ENCODE data around the gene SETD1A. TPM values are rescaled to one million over a fixed set of nuclear protein-coding genes. Genes with fewer than 3 reads are reported as not detected.

The SETD1A gene
- total RNA-seq, 2 donors from 2014 or later, result 31.3 to 45.5 TPM

GRCh38 chr16:30996985-30997724 is 39.6 kb downstream of the SETD1A start:
- peaks cover 2% of the 10 kb centered on the region for H3K4me1 Mint-ChIP-seq
- H3K27ac Mint-ChIP-seq, result no peak overlapping the region
- H3K36me3 Mint-ChIP-seq (ENCODE audit: low read depth), result no peaks in the 10 kb centered on the region
- H3K9me3 ChIP-seq (ENCODE audit: control insufficient read depth, low read length, poor library complexity, severe bottlenecking), result no peaks in the 10 kb centered on the region
- no peaks in the 10 kb centered on the region for H3K27me3 Mint-ChIP-seq
- DNase-seq (peak; percentile 60 to 85 (median 82)), ATAC-seq (peak; percentile 99)
- peak overlapping the region; percentile 33 for H3K4me3 Mint-ChIP-seq

- H3K36me3 Mint-ChIP-seq (ENCODE audit: low read depth), result no peaks in the 10 kb centered on the region
- no peaks in the 10 kb centered on the region for H3K9me3 ChIP-seq (ENCODE audit: control insufficient read depth, low read length, poor library complexity, severe bottlenecking)
- H3K27ac Mint-ChIP-seq, result no peak overlapping the region
- H3K27me3 Mint-ChIP-seq, result no peaks in the 10 kb centered on the region
- no peak for DNase-seq
- peaks cover 2% of the 10 kb centered on the region for H3K4me1 Mint-ChIP-seq
- peak overlapping the region; percentile 33 for H3K4me3 Mint-ChIP-seq
- no peak for ATAC-seq
These were observed 40.5 kb downstream of the SETD1A start for GRCh38 chr16:30997725-30998711.

- no peaks in the 10 kb centered on the region for H3K9me3 ChIP-seq (ENCODE audit: control insufficient read depth, low read length, poor library complexity, severe bottlenecking)
- H3K27me3 Mint-ChIP-seq, result no peaks in the 10 kb centered on the region
- ATAC-seq, result no peak
- peaks cover 4% of the 10 kb centered on the region for H3K4me1 Mint-ChIP-seq
- H3K4me3 Mint-ChIP-seq, result no peak overlapping the region
- no peak overlapping the region for H3K27ac Mint-ChIP-seq
- no peaks in the 10 kb centered on the region for H3K36me3 Mint-ChIP-seq (ENCODE audit: low read depth)
- no peak for DNase-seq
These were observed 41.6 kb downstream of the SETD1A start for GRCh38 chr16:30998852-30999761.

- ATAC-seq (no peak), DNase-seq (no peak)
- peaks cover 4% of the 10 kb centered on the region for H3K4me1 Mint-ChIP-seq
- H3K36me3 Mint-ChIP-seq (ENCODE audit: low read depth), result no peaks in the 10 kb centered on the region
- no peak overlapping the region for H3K4me3 Mint-ChIP-seq
- no peaks in the 10 kb centered on the region for H3K9me3 ChIP-seq (ENCODE audit: control insufficient read depth, low read length, poor library complexity, severe bottlenecking)
- no peaks in the 10 kb centered on the region for H3K27me3 Mint-ChIP-seq
- H3K27ac Mint-ChIP-seq, result no peak overlapping the region
These were observed 43.3 kb downstream of the SETD1A start for GRCh38 chr16:31000671-31001382.

GRCh38 chr16:31001507-31002249 is 44.1 kb downstream of the SETD1A start:
- Mint-ChIP-seq H3K36me3 (ENCODE audit: low read depth) (no peaks in the 10 kb centered on the region), H3K27me3 (no peaks in the 10 kb centered on the region), H3K4me1 (peaks cover 2% of the 10 kb centered on the region), H3K27ac (no peak overlapping the region), H3K4me3 (no peak overlapping the region)
- ATAC-seq, result no peak
- DNase-seq, result no peak
- H3K9me3 ChIP-seq (ENCODE audit: control insufficient read depth, low read length, poor library complexity, severe bottlenecking), result no peaks in the 10 kb centered on the region

GRCh38 chr16:31002250-31002700 is 44.7 kb downstream of the SETD1A start:
- Mint-ChIP-seq H3K27me3 (no peaks in the 10 kb centered on the region), H3K4me3 (no peak overlapping the region), H3K36me3 (ENCODE audit: low read depth) (no peaks in the 10 kb centered on the region), H3K4me1 (peaks cover 2% of the 10 kb centered on the region), H3K27ac (no peak overlapping the region)
- DNase-seq (no peak), ATAC-seq (no peak)
- no peaks in the 10 kb centered on the region for H3K9me3 ChIP-seq (ENCODE audit: control insufficient read depth, low read length, poor library complexity, severe bottlenecking)

GRCh38 chr16:31002862-31003341 is 45.3 kb downstream of the SETD1A start:
- Mint-ChIP-seq H3K4me3 (no peak overlapping the region), H3K4me1 (peaks cover 2% of the 10 kb centered on the region), H3K36me3 (ENCODE audit: low read depth) (no peaks in the 10 kb centered on the region), H3K27me3 (no peaks in the 10 kb centered on the region), H3K27ac (peak overlapping the region; percentile 29)
- DNase-seq (no peak), ATAC-seq (no peak)
- no peaks in the 10 kb centered on the region for H3K9me3 ChIP-seq (ENCODE audit: control insufficient read depth, low read length, poor library complexity, severe bottlenecking)

GRCh38 chr16:31003744-31004143 is 46.2 kb downstream of the SETD1A start:
- no peaks in the 10 kb centered on the region for H3K27me3 Mint-ChIP-seq
- DNase-seq, result no peak
- H3K4me1 Mint-ChIP-seq, result peaks cover 2% of the 10 kb centered on the region
- H3K27ac Mint-ChIP-seq, result no peak overlapping the region
- no peaks in the 10 kb centered on the region for H3K36me3 Mint-ChIP-seq (ENCODE audit: low read depth)
- no peak overlapping the region for H3K4me3 Mint-ChIP-seq
- no peaks in the 10 kb centered on the region for H3K9me3 ChIP-seq (ENCODE audit: control insufficient read depth, low read length, poor library complexity, severe bottlenecking)
- ATAC-seq, result no peak

- H3K36me3 Mint-ChIP-seq (ENCODE audit: low read depth), result no peaks in the 10 kb centered on the region
- peaks cover 2% of the 10 kb centered on the region for H3K4me1 Mint-ChIP-seq
- no peak overlapping the region for H3K4me3 Mint-ChIP-seq
- no peak for DNase-seq
- no peak for ATAC-seq
- no peak overlapping the region for H3K27ac Mint-ChIP-seq
- H3K27me3 Mint-ChIP-seq, result peaks cover 5% of the 10 kb centered on the region
- no peaks in the 10 kb centered on the region for H3K9me3 ChIP-seq (ENCODE audit: control insufficient read depth, low read length, poor library complexity, severe bottlenecking)
These were observed 47.1 kb downstream of the SETD1A start for GRCh38 chr16:31004658-31005057.

- peaks cover 8% of the 10 kb centered on the region for H3K27me3 Mint-ChIP-seq
- DNase-seq (no peak), ATAC-seq (no peak)
- H3K27ac Mint-ChIP-seq, result peak overlapping the region; percentile 34
- no peaks in the 10 kb centered on the region for H3K9me3 ChIP-seq (ENCODE audit: control insufficient read depth, low read length, poor library complexity, severe bottlenecking)
- H3K36me3 Mint-ChIP-seq (ENCODE audit: low read depth), result no peaks in the 10 kb centered on the region
- H3K4me1 Mint-ChIP-seq, result peaks cover 7% of the 10 kb centered on the region
- H3K4me3 Mint-ChIP-seq, result no peak overlapping the region
These were observed 48.0 kb downstream of the SETD1A start for GRCh38 chr16:31005350-31006085.

GRCh38 chr16:31006086-31006385 is 48.5 kb downstream of the SETD1A start:
- ATAC-seq (no peak), DNase-seq (no peak)
- H3K4me3 Mint-ChIP-seq, result no peak overlapping the region
- H3K27me3 Mint-ChIP-seq, result peaks cover 8% of the 10 kb centered on the region
- H3K36me3 Mint-ChIP-seq (ENCODE audit: low read depth), result no peaks in the 10 kb centered on the region
- H3K27ac Mint-ChIP-seq, result no peak overlapping the region
- H3K9me3 ChIP-seq (ENCODE audit: control insufficient read depth, low read length, poor library complexity, severe bottlenecking), result no peaks in the 10 kb centered on the region
- peaks cover 7% of the 10 kb centered on the region for H3K4me1 Mint-ChIP-seq

All from T-helper 17 cell (primary cell).